GM12878 (cell line): ENCODE data around the gene ELMO3. TPM values are rescaled to one million over a fixed set of nuclear protein-coding genes. Genes with fewer than 3 reads are reported as not detected.

Experiments used
- ATAC-seq: fragments of 200-7000 bp; cut with Tn5 transposase; 3 replicates; pipeline ENCODE4 v1.9.1; 2020; ENCODE audit warnings: mild to moderate bottlenecking, moderate library complexity
- BruUV-seq: library from RNA; stranded (reverse); fragments of 400-500 nt; replicated peaks from 2 replicates; lab custom pipeline; 2021; lab: Mats Ljungman, UMichigan
- CTCF ChIA-PET: fragments of 300-600 bp; sonication (Branson Sonifier 250); formaldehyde crosslinking; extraction: SDS; loops from one replicate; lab custom pipeline; 2021; ENCODE audit warnings: inconsistent platforms; lab: Yijun Ruan, JAX
- POLR2A ChIA-PET: fragments of 350-600 bp; formaldehyde crosslinking; extraction: SDS; loops from one replicate; lab custom pipeline; 2021; ENCODE audit warnings: inconsistent platforms; lab: Charles Lee
- RAD21 ChIA-PET: fragments of 300-600 bp; sonication (Branson Sonifier 250); formaldehyde crosslinking; loops from one replicate; lab custom pipeline; 2023; ENCODE audit warnings: antibody characterized with exemption; ENCODE audit not compliant: unreplicated experiment; lab: Charles Lee
- SMC1A ChIA-PET: fragments of 300-600 bp; sonication (Branson Sonifier 250); formaldehyde crosslinking; loops from one replicate; lab custom pipeline; 2023; ENCODE audit not compliant: unreplicated experiment, uncharacterized antibody; lab: Charles Lee
- DNase-seq: peaks from one replicate; pipeline ENCODE4 v3.0.0-alpha.2; 2011; ENCODE audit warnings: low read depth, low spot score
- FAIRE-seq: peaks from 3 replicates; lab custom pipeline; 2011; peaks lifted over from hg19 to GRCh38; lab: Jason Lieb, UNC
- H2AFZ ChIP-seq: 2 replicates; pipeline ENCODE4 v1.6.0; 2011; ENCODE audit warnings: low read depth, low read length, control low read depth; ENCODE audit not compliant: control insufficient read depth
- H3K27ac ChIP-seq: 2 replicates; pipeline ENCODE4 v1.5.1; 2011; ENCODE audit warnings: control low read depth; ENCODE audit not compliant: control insufficient read depth, insufficient read depth
- H3K27me3 ChIP-seq, 2 experiments: replicated peaks in 1 of 2; 2 replicates each; pipeline versions ENCODE4 v1.6.0 to v1.6.1; 2011; ENCODE audit warnings: low read length in 1 of 2; ENCODE audit not compliant: control insufficient read depth in 2 of 2, insufficient read depth in 2 of 2
- H3K36me3 ChIP-seq, 2 experiments: 2 replicates each; pipeline ENCODE4 v1.5.1; 2011; ENCODE audit warnings: low read length in 1 of 2; ENCODE audit not compliant: control insufficient read depth in 2 of 2, insufficient read depth in 2 of 2
- H3K4me1 ChIP-seq: 2 replicates; pipeline ENCODE4 v1.6.1; 2011; ENCODE audit warnings: mild to moderate bottlenecking, low read length, moderate library complexity, mixed read lengths; ENCODE audit not compliant: control insufficient read depth, insufficient read depth
- H3K4me2 ChIP-seq: 2 replicates; pipeline ENCODE4 v1.6.0; 2011; ENCODE audit warnings: control low read depth; ENCODE audit not compliant: control insufficient read depth, insufficient read depth
- H3K4me3 ChIP-seq: fragments of 200-600 bp; sonication (generic); 2 replicates; pipeline ENCODE4 v1.5.1; 2016
- H3K79me2 ChIP-seq: 2 replicates; pipeline ENCODE4 v1.6.0; 2011; ENCODE audit warnings: low read length; ENCODE audit not compliant: control insufficient read depth, insufficient read depth
- H3K9ac ChIP-seq: 2 replicates; pipeline ENCODE4 v1.8.0; 2011; ENCODE audit warnings: low read length, control low read depth, mixed read lengths; ENCODE audit not compliant: control insufficient read depth, insufficient read depth
- H3K9me3 ChIP-seq: replicated peaks from 3 replicates; pipeline ENCODE4 v1.5.1; 2011; ENCODE audit warnings: mild to moderate bottlenecking, low read length; ENCODE audit not compliant: control insufficient read depth, insufficient read depth
- H4K20me1 ChIP-seq: 2 replicates; pipeline ENCODE4 v1.6.0; 2011; ENCODE audit not compliant: control insufficient read depth, insufficient read depth
- BHLHE40 ChIP-seq, 2 experiments: fragments of 450-650 bp in 1 of 2; IDR thresholded peaks; 2 replicates each; pipeline ENCODE4 v1.6.1; 2011 to 2017; ENCODE audit warnings: low read depth in 2 of 2, borderline replicate concordance in 1 of 2, improper control_type of control experiment in 1 of 2, low read length in 1 of 2, mild to moderate bottlenecking in 1 of 2
- CEBPB ChIP-seq, 2 experiments: fragments of 150-350 bp in 1 of 2; IDR thresholded peaks; 2 replicates each; pipeline ENCODE4 v1.6.1; 2012 to 2014; ENCODE audit warnings: low read depth in 2 of 2, low read length in 2 of 2, borderline replicate concordance in 1 of 2, inconsistent platforms in 1 of 2
- CHD2 ChIP-seq: IDR thresholded peaks from 2 replicates; pipeline ENCODE4 v1.6.1; 2011; ENCODE audit warnings: low read depth, low read length, improper control_type of control experiment, borderline replicate concordance
- ESRRA ChIP-seq: IDR thresholded peaks from 2 replicates; pipeline ENCODE4 v1.6.1; 2012; ENCODE audit warnings: mild to moderate bottlenecking, low read length, improper control_type of control experiment
- FOXK2 ChIP-seq: fragments of 450-650 bp; IDR thresholded peaks from 2 replicates; pipeline ENCODE4 v1.6.1; 2017; ENCODE audit warnings: mild to moderate bottlenecking, moderate library complexity
- HDAC6 ChIP-seq: fragments of 200-600 bp; sonication (generic); IDR thresholded peaks from one replicate; pipeline ENCODE4 v1.8.0; 2017; ENCODE audit warnings: antibody characterized with exemption; ENCODE audit not compliant: unreplicated experiment
- POLR2AphosphoS5 ChIP-seq: IDR thresholded peaks from 2 replicates; pipeline ENCODE4 v1.6.1; 2011; ENCODE audit warnings: mild to moderate bottlenecking, low read length, inconsistent platforms
- RAD51 ChIP-seq: fragments of 450-650 bp; IDR thresholded peaks from 2 replicates; pipeline ENCODE4 v1.6.1; 2016; ENCODE audit warnings: moderate library complexity, mild to moderate bottlenecking, inconsistent platforms
- SMC3 ChIP-seq: IDR thresholded peaks from 2 replicates; pipeline ENCODE4 v1.6.1; 2011; ENCODE audit warnings: low read length, improper control_type of control experiment, borderline replicate concordance
- SUPT20H ChIP-seq: IDR thresholded peaks from 2 replicates; pipeline ENCODE4 v1.6.1; 2011; ENCODE audit warnings: low read depth, mild to moderate bottlenecking, low read length, moderate library complexity, borderline replicate concordance; ENCODE audit not compliant: control insufficient read depth
- WGBS: methylation state at CpG from one replicate; pipeline ENCODE4 v1.1.6; 2016; ENCODE audit warnings: low lambda C conversion rate; ENCODE audit not compliant: insufficient replicate concordance, insufficient coverage; ENCODE audit errors: missing lambda C conversion rate; 5-methylcytosine and 5-hydroxymethylcytosine counted together
- in situ Hi-C: fragments of 300-500 bp; cut with MboI; formaldehyde crosslinking; loops from 9 replicates; pipeline ENCODE4 v1.14.3; 2018; ENCODE audit warnings: mixed read lengths
- intact Hi-C: fragments of 100-400 bp; cut with micrococcal nuclease; formaldehyde crosslinking; loops from one replicate; pipeline ENCODE4 v1.14.2; 2022; ENCODE audit not compliant: unreplicated experiment
- polyA plus RNA-seq, 11 experiments: library from polyadenylated mRNA; depleted of rRNA in 4 of 11; unstranded in 6 of 11; stranded (reverse) in 5 of 11; fragments of >200 nt; fragmentation: Nextera tagmentation in 4 of 11; fragmentation: Illumina TruSeq in 1 of 11; extraction: Ambion mirVana in 4 of 11; extraction: Trizol in 1 of 11; gene quantifications; 1 replicate in 1 of 11; 2 replicates in 10 of 11; pipeline versions ENCODE4 v1.2.1 to v1.2.3, GENCODE V29; 2011 to 2016; ENCODE audit warnings: inconsistent platforms in 2 of 11, missing spikeins in 2 of 11, low read depth in 1 of 11
- total RNA-seq, 4 experiments: library from RNA; depleted of rRNA in 3 of 4; stranded (reverse); fragments of >200 nt in 3 of 4; fragmentation: Illumina TruSeq in 1 of 4; extraction: Trizol in 1 of 4; gene quantifications; 2 replicates each; pipeline versions ENCODE4 v1.2.1 to v1.2.3, GENCODE V29; 2013 to 2021
- TF ChIP-seq, protein P1 (sequence below): fragments of 450-650 bp; IDR thresholded peaks from 2 replicates; pipeline ENCODE4 v1.6.1; 2018; ENCODE audit warnings: mild to moderate bottlenecking, low read depth, moderate library complexity; ENCODE audit not compliant: partially characterized antibody
- TF ChIP-seq, protein P2 (sequence below): fragments of 450-650 bp; formaldehyde crosslinking; IDR thresholded peaks from 2 replicates; pipeline ENCODE4 v1.4.0; 2020; ENCODE audit warnings: mild to moderate bottlenecking, moderate library complexity
- TF ChIP-seq, protein P3 (sequence below): fragments of 450-650 bp; IDR thresholded peaks from 2 replicates; pipeline ENCODE4 v1.6.1; 2016; ENCODE audit warnings: mild to moderate bottlenecking

ELMO3 gene
- total and polyA plus RNA-seq, 10 of the 15 experiments (the other 5 are each of a cell fraction or from before 2014, with no cell fraction given), result 0.05 to 4.7 (median 0.96) TPM; not detected in 1

DNA sequence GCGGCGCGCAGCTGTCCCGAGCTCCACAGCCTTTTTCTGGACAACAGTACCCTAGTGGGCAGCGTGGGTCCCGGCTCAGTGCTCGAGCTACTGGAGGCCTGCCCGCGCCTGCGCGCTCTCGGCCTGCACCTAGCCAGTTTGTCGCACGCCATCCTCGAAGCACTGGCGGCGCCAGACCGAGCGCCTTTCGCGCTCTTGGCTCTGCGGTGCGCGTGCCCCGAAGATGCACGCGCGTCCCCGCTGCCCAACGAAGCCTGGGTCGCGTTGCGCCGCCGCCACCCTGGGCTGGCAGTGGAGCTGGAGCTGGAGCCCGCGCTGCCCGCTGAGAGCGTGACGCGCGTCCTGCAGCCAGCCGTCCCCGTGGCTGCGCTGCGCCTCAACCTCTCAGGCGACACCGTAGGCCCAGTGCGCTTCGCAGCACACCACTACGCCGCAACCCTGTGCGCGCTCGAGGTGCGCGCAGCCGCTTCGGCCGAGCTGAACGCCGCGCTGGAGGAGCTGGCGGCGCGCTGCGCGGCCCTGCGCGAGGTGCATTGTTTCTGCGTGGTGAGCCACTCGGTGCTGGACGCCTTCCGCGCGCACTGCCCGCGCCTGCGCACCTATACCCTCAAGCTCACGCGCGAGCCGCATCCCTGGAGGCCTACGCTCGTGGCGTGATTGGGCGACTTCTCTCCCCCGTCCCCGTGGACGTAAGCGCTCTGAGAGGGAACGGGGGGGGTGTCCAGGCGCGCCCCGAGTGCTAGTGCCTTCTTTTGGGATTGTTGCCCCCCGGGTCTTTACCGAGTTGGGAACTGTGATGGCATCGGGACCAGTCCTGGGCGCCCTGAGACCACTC is 35.5 kb upstream of the ELMO3 start:
- ATAC-seq, result peak; percentile 11
- peaks cover 2 to 18% of the 10 kb centered on the region in 2 experiments for H3K27me3 ChIP-seq
- H3K4me2 ChIP-seq, result peak overlapping the region; percentile 83
- no peak overlapping the region for H3K27ac ChIP-seq
- peaks cover 42% of the 10 kb centered on the region for H3K4me1 ChIP-seq
- peaks cover 4% of the 10 kb centered on the region for H3K79me2 ChIP-seq
- in situ Hi-C loops (no loop called here), intact Hi-C loops (no loop called here)
- no peaks in the 10 kb centered on the region for H3K36me3 ChIP-seq
- ChIA-PET CTCF (interaction anchor here (1.1 to 1.9 kb wide), 4 partner anchors 10 to 146 kb away, joined by 3 to 8 read pairs (median 6); no protein-coding TSS in a partner anchor), RAD21 (interaction anchor here (1.3 to 1.9 kb wide), 3 partner anchors 11 to 133 kb away, joined by 3 to 6 read pairs (median 6); no protein-coding TSS in a partner anchor), POLR2A (interaction anchor here (0.6 to 8.2 kb wide), 6 partner anchors 10 to 135 kb away, joined by 3 to 137 read pairs (median 4); partner anchors contain the start of gene NOL3), SMC1A (interaction anchor here (0.8 to 1.8 kb wide), 4 partner anchors 10 to 16 kb away, joined by 3 to 10 read pairs (median 4); no protein-coding TSS in a partner anchor)
- H4K20me1 ChIP-seq, result no peaks in the 10 kb centered on the region; the same call in 1 of the 2 replicates
- no peak for FAIRE-seq
- H3K9me3 ChIP-seq, result no peaks in the 10 kb centered on the region; the same call in 2 of the 3 replicates
- BruUV-seq, result no TSS peak
- peak overlapping the region; percentile 53; the same call in 1 of the 2 replicates for H3K4me3 ChIP-seq
- 10% methylated on average over 89 of the region's 99 CpGs for WGBS
- no peak for DNase-seq
- no peak overlapping the region for H3K9ac ChIP-seq
- H2AFZ ChIP-seq, result peak overlapping the region; percentile 70
- TF ChIP-seq, protein P1, sequence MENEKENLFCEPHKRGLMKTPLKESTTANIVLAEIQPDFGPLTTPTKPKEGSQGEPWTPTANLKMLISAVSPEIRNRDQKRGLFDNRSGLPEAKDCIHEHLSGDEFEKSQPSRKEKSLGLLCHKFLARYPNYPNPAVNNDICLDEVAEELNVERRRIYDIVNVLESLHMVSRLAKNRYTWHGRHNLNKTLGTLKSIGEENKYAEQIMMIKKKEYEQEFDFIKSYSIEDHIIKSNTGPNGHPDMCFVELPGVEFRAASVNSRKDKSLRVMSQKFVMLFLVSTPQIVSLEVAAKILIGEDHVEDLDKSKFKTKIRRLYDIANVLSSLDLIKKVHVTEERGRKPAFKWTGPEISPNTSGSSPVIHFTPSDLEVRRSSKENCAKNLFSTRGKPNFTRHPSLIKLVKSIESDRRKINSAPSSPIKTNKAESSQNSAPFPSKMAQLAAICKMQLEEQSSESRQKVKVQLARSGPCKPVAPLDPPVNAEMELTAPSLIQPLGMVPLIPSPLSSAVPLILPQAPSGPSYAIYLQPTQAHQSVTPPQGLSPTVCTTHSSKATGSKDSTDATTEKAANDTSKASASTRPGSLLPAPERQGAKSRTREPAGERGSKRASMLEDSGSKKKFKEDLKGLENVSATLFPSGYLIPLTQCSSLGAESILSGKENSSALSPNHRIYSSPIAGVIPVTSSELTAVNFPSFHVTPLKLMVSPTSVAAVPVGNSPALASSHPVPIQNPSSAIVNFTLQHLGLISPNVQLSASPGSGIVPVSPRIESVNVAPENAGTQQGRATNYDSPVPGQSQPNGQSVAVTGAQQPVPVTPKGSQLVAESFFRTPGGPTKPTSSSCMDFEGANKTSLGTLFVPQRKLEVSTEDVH, result no peak
- TF ChIP-seq BHLHE40 (IDR thresholded peaks at IDR 0.05; ENCODE audit: borderline replicate concordance in 1 of 2, low read depth in 2 of 2, low read length in 1 of 2), result peak; percentile 15 to 77; a peak in 2 of 4 replicates
- no peak for TF ChIP-seq SUPT20H
- no peak for TF ChIP-seq CEBPB (IDR thresholded peaks at IDR 0.05; ENCODE audit: borderline replicate concordance in 1 of 2, low read depth in 2 of 2, low read length in 2 of 2)
- no peak for TF ChIP-seq SMC3
- TF ChIP-seq RAD51, result no peak
- no peak for TF ChIP-seq POLR2AphosphoS5
- TF ChIP-seq, protein P2, sequence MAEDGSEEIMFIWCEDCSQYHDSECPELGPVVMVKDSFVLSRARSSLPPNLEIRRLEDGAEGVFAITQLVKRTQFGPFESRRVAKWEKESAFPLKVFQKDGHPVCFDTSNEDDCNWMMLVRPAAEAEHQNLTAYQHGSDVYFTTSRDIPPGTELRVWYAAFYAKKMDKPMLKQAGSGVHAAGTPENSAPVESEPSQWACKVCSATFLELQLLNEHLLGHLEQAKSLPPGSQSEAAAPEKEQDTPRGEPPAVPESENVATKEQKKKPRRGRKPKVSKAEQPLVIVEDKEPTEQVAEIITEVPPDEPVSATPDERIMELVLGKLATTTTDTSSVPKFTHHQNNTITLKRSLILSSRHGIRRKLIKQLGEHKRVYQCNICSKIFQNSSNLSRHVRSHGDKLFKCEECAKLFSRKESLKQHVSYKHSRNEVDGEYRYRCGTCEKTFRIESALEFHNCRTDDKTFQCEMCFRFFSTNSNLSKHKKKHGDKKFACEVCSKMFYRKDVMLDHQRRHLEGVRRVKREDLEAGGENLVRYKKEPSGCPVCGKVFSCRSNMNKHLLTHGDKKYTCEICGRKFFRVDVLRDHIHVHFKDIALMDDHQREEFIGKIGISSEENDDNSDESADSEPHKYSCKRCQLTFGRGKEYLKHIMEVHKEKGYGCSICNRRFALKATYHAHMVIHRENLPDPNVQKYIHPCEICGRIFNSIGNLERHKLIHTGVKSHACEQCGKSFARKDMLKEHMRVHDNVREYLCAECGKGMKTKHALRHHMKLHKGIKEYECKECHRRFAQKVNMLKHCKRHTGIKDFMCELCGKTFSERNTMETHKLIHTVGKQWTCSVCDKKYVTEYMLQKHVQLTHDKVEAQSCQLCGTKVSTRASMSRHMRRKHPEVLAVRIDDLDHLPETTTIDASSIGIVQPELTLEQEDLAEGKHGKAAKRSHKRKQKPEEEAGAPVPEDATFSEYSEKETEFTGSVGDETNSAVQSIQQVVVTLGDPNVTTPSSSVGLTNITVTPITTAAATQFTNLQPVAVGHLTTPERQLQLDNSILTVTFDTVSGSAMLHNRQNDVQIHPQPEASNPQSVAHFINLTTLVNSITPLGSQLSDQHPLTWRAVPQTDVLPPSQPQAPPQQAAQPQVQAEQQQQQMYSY, result no peak
- peak; percentile 82 for TF ChIP-seq CHD2
- TF ChIP-seq HDAC6, result peak; percentile 99
- TF ChIP-seq, protein P3, sequence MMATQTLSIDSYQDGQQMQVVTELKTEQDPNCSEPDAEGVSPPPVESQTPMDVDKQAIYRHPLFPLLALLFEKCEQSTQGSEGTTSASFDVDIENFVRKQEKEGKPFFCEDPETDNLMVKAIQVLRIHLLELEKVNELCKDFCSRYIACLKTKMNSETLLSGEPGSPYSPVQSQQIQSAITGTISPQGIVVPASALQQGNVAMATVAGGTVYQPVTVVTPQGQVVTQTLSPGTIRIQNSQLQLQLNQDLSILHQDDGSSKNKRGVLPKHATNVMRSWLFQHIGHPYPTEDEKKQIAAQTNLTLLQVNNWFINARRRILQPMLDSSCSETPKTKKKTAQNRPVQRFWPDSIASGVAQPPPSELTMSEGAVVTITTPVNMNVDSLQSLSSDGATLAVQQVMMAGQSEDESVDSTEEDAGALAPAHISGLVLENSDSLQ, result no peak
- TF ChIP-seq FOXK2, result no peak
- no peak for TF ChIP-seq ESRRA
